ENCODE data around the gene HUNK.
"Not testable (repeated sequence)": the region's sequence is repeated elsewhere in the genome, so short reads cannot be mapped to it uniquely, and the experiment has no call there.

Gene HUNK

DNA sequence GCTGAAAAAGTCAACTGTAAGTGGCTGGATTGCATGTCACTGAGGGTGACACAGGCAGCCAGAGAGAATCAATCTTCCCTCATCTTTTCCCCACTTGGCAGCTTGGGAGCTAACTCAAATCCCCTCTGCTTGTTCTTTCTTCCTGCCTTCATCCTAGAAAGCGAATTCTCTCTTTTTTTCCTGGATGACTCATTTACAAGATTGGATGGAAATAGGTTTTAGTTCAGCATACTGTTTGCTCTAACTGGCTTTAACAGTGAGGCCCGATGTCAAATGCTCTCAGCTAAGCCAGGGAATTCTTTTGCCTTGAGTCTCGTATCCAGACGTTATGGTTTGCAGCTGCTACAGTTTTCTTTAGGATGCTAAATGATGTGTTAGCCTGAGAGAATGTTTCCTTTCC, 72.7 kb downstream of the HUNK start:
- TF ChIP-seq, protein P1, sequence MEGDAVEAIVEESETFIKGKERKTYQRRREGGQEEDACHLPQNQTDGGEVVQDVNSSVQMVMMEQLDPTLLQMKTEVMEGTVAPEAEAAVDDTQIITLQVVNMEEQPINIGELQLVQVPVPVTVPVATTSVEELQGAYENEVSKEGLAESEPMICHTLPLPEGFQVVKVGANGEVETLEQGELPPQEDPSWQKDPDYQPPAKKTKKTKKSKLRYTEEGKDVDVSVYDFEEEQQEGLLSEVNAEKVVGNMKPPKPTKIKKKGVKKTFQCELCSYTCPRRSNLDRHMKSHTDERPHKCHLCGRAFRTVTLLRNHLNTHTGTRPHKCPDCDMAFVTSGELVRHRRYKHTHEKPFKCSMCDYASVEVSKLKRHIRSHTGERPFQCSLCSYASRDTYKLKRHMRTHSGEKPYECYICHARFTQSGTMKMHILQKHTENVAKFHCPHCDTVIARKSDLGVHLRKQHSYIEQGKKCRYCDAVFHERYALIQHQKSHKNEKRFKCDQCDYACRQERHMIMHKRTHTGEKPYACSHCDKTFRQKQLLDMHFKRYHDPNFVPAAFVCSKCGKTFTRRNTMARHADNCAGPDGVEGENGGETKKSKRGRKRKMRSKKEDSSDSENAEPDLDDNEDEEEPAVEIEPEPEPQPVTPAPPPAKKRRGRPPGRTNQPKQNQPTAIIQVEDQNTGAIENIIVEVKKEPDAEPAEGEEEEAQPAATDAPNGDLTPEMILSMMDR (conservative IDR thresholded peaks at IDR 0.05): no peak

DNA sequence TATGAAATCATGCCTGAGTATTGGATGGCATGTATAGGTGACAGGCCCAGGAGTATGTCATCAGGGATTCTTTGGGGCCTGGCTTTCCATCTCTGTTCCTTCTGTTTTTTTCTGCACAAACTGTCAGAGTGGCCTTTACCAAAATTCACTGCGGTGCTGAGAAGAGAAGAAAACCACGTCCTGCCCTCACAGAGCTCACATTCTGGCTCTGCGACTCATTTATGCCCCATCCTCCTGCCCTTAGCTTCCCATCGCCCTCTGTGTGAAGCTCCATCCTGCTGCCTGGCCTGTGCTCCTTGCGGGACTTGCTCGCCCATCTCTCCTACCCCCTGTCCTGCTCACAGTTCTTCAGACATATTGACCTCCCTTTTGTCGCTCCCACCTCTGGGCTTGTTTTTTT, 73.4 kb downstream of the HUNK start:
- no peak overlapping the region for H3K27ac ChIP-seq
- TF ChIP-seq, protein P1 (conservative IDR thresholded peaks at IDR 0.05): no peak

More for the DNA sequence above, 72.7 kb downstream of the HUNK start:
- no peak overlapping the region for H3K27ac ChIP-seq

DNA sequence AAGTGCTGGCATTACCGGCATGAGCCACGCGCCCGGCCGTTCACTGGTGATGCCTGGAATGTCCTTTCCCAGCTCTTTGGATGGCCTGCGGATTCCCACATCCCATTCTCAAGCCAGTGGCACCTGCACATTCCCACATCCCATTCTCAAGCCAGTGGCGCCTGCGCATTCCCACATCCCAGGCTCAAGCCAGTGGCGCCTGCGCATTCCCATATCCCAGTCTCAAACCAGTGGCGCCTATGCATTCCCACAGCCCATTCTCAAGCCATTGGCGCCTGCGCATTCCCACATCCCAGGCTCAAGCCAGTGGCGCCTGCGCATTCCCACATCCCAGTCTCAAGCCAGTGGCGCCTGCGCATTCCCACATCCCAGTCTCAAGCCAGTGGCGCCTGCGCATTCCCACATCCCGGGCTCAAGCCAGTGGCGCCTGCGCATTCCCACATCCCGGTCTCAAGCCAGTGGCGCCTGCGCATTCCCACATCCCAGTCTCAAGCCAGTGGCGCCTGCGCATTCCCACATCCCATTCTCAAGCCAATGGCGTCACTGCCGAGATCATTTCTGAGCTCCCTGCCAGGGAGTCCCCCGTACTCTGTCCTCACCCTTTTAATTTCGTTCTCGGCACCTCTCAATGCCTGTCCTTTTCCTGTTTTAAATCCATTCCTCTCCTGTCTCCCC, 74.2 kb downstream of the HUNK start:
- H3K27ac ChIP-seq: not testable (repeated sequence)

DNA sequence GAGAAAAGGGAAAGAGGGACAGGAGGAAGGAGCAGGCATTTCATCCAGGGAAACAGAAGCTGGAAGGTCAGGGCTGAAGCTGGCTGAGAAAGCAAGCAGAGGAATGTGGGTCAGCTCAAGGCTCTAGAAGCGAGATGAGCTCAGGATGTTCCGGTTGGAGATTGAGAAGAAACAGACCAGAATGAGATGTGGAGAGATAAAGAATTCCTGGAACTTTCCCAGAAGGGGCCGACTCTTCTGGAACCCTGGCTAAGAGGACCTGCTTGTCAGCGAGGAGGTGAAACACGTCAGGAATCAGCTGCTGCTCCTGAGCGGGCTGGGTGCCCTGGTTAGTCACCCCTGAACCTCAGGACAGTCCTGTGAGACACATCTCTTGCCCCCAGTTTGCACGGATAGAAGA, 75.9 kb downstream of the HUNK start:
- no peak overlapping the region for H3K27ac ChIP-seq
- TF ChIP-seq, protein P1 (conservative IDR thresholded peaks at IDR 0.05): no peak

DNA sequence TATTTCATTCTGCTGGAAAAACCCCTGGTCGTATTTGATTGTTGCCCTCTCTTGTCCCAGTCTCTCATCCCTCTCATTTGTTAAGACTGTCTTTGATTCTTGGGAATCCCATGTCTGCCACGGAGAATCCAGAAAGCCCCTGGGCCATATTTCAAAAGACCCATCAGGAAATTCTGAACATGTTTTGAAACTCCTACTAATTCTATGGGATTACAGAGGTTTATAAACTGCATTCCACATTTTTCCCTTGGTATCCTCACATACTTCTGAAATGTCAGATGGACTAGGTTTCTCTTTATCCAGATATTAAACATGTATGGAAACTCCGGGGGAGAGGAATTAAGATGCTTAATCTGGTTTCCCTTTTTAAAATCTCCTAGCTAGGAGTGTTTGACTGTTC, 80.0 kb downstream of the HUNK start:
- H3K27ac ChIP-seq: no peak overlapping the region
- TF ChIP-seq, protein P1 (conservative IDR thresholded peaks at IDR 0.05): no peak

DNA sequence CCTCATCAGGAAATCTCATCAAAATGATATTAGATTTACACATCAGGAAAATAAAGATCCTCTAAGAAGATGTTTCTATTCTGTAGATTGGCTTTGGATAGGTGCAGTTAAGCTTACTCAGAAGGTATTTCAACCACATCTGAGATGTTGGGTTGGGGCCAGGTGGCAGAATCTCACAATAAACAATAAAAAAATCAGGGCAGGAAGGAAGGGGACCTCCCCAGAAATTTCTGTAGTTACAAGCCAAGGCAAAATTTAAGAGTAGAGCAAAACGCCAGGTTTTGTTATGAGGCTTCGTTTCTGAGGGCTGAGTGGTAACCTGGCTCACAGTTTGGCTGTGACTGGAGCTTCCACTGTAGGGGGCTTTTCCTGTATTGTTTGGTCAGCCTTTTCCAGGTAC, 84.8 kb downstream of the HUNK start:
- TF ChIP-seq, protein P1 (conservative IDR thresholded peaks at IDR 0.05): no peak

DNA sequence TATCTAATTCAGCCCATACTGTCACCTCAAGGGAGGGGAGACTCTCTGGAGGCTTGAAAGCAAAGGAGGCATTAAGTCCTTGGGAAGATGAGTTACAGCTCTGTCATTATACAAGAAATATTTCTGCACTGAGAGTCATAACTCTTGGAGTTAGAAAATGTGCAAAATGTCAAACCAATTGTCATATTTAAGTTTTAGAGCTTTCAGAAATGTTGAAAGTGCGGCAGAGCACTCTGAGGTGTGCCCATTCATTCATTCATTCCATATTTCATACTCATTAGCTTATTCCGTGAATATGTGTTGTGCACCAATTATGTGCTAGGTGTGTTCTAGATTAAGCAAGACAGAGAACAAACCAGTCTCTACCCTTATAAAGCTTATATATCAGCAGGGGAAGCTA, 87.1 kb downstream of the HUNK start:
- H3K27ac ChIP-seq: no peak overlapping the region
- TF ChIP-seq, protein P1 (conservative IDR thresholded peaks at IDR 0.05): no peak

More for the DNA sequence above, 84.8 kb downstream of the HUNK start:
- H3K27ac ChIP-seq: no peak overlapping the region

DNA sequence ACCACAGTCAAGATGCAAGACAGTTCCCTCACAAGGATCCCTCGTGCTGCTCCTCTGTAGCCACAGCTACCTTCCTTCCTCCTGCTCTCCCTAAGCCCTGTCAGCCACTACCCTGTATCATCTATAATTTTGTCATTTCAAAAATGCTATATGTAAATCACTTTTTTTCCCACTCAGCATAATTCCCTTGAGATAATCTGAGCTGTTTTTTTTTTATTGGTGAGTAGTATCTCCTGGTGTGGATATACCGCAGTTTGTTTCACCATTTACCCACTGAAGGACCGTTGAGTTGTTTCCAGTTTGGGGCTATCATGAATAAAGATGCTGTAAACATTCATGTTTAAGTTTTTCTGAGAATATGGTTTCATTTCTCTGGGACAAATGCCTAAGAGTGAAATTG, 88.2 kb downstream of the HUNK start:
- TF ChIP-seq, protein P1 (conservative IDR thresholded peaks at IDR 0.05): no peak
- H3K27ac ChIP-seq: no peak overlapping the region
